ENCODE measurements around the gene SH2D1B. TPM values are rescaled to one million over a fixed set of nuclear protein-coding genes. Genes with fewer than 3 reads are reported as not detected.

Gene SH2D1B
- total and polyA plus RNA-seq, 10 of the 15 experiments (the other 5 are each of a cell fraction or from before 2014, with no cell fraction given): 0.18 TPM; not detected in 9

- CTCF ChIA-PET: no interaction called here
- RAD21 ChIA-PET (ENCODE audit: unreplicated experiment): no interaction called here
- H3K27ac ChIP-seq (ENCODE audit: control insufficient read depth, insufficient read depth): no peak overlapping the region
- no peaks in the 10 kb centered on the region for H4K20me1 ChIP-seq (ENCODE audit: control insufficient read depth, insufficient read depth)
- H3K4me1 ChIP-seq (ENCODE audit: control insufficient read depth, insufficient read depth, low read length): no peaks in the 10 kb centered on the region
- intact Hi-C loops (cut with micrococcal nuclease; ENCODE audit: unreplicated experiment) (no loop called here), in situ Hi-C loops (cut with MboI) (no loop called here)
- FAIRE-seq: no peak
- no peak overlapping the region for H3K9ac ChIP-seq (ENCODE audit: control insufficient read depth, insufficient read depth, low read length)
- no peak for ATAC-seq
- POLR2A ChIA-PET: no interaction called here
- DNase-seq (ENCODE audit: low read depth, low spot score): no peak
- no peaks in the 10 kb centered on the region for H3K9me3 ChIP-seq (replicated peaks; ENCODE audit: control insufficient read depth, insufficient read depth, low read length)
- no peak for TF ChIP-seq MYB (IDR thresholded peaks at IDR 0.05; ENCODE audit: borderline replicate concordance, low read depth, low read length)
- TF ChIP-seq KAT2A (conservative IDR thresholded peaks at IDR 0.05; ENCODE audit: control insufficient read depth, low read depth, low read length): no peak
- no peak for TF ChIP-seq SIN3A (IDR thresholded peaks at IDR 0.05; ENCODE audit: low read depth, low read length)
- TF ChIP-seq, protein P1, sequence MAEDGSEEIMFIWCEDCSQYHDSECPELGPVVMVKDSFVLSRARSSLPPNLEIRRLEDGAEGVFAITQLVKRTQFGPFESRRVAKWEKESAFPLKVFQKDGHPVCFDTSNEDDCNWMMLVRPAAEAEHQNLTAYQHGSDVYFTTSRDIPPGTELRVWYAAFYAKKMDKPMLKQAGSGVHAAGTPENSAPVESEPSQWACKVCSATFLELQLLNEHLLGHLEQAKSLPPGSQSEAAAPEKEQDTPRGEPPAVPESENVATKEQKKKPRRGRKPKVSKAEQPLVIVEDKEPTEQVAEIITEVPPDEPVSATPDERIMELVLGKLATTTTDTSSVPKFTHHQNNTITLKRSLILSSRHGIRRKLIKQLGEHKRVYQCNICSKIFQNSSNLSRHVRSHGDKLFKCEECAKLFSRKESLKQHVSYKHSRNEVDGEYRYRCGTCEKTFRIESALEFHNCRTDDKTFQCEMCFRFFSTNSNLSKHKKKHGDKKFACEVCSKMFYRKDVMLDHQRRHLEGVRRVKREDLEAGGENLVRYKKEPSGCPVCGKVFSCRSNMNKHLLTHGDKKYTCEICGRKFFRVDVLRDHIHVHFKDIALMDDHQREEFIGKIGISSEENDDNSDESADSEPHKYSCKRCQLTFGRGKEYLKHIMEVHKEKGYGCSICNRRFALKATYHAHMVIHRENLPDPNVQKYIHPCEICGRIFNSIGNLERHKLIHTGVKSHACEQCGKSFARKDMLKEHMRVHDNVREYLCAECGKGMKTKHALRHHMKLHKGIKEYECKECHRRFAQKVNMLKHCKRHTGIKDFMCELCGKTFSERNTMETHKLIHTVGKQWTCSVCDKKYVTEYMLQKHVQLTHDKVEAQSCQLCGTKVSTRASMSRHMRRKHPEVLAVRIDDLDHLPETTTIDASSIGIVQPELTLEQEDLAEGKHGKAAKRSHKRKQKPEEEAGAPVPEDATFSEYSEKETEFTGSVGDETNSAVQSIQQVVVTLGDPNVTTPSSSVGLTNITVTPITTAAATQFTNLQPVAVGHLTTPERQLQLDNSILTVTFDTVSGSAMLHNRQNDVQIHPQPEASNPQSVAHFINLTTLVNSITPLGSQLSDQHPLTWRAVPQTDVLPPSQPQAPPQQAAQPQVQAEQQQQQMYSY (CRISPR knock-in tag; IDR thresholded peaks at IDR 0.05): no peak
- no peak for TF ChIP-seq ZSCAN29 (IDR thresholded peaks at IDR 0.05)
- no peak for TF ChIP-seq JUNB (IDR thresholded peaks at IDR 0.05)
- no peak for TF ChIP-seq ETV6 (conservative IDR thresholded peaks at IDR 0.05 in 1 of 2, IDR thresholded peaks at IDR 0.05 in 1 of 2; ENCODE audit: borderline replicate concordance in 1 of 2, low read depth in 1 of 2)
- TF ChIP-seq KLF5 (IDR thresholded peaks at IDR 0.05; ENCODE audit: partially characterized antibody): no peak
- TF ChIP-seq ZBED1 (IDR thresholded peaks at IDR 0.05; ENCODE audit: borderline replicate concordance): no peak
- TF ChIP-seq CHD4 (IDR thresholded peaks at IDR 0.05): no peak
- TF ChIP-seq FOXM1 (IDR thresholded peaks at IDR 0.05; ENCODE audit: low read depth, low read length): no peak
- TF ChIP-seq, protein P2, sequence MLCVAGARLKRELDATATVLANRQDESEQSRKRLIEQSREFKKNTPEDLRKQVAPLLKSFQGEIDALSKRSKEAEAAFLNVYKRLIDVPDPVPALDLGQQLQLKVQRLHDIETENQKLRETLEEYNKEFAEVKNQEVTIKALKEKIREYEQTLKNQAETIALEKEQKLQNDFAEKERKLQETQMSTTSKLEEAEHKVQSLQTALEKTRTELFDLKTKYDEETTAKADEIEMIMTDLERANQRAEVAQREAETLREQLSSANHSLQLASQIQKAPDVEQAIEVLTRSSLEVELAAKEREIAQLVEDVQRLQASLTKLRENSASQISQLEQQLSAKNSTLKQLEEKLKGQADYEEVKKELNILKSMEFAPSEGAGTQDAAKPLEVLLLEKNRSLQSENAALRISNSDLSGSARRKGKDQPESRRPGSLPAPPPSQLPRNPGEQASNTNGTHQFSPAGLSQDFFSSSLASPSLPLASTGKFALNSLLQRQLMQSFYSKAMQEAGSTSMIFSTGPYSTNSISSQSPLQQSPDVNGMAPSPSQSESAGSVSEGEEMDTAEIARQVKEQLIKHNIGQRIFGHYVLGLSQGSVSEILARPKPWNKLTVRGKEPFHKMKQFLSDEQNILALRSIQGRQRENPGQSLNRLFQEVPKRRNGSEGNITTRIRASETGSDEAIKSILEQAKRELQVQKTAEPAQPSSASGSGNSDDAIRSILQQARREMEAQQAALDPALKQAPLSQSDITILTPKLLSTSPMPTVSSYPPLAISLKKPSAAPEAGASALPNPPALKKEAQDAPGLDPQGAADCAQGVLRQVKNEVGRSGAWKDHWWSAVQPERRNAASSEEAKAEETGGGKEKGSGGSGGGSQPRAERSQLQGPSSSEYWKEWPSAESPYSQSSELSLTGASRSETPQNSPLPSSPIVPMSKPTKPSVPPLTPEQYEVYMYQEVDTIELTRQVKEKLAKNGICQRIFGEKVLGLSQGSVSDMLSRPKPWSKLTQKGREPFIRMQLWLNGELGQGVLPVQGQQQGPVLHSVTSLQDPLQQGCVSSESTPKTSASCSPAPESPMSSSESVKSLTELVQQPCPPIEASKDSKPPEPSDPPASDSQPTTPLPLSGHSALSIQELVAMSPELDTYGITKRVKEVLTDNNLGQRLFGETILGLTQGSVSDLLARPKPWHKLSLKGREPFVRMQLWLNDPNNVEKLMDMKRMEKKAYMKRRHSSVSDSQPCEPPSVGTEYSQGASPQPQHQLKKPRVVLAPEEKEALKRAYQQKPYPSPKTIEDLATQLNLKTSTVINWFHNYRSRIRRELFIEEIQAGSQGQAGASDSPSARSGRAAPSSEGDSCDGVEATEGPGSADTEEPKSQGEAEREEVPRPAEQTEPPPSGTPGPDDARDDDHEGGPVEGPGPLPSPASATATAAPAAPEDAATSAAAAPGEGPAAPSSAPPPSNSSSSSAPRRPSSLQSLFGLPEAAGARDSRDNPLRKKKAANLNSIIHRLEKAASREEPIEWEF (IDR thresholded peaks at IDR 0.05; ENCODE audit: insufficient replicate concordance, low read depth, low read length): no peak
- no peak for TF ChIP-seq JUND (IDR thresholded peaks at IDR 0.05; ENCODE audit: low read depth, low read length)
- no peak for TF ChIP-seq POLR2A (IDR thresholded peaks at IDR 0.05; ENCODE audit: low read depth, low read length)
- no peak for TF ChIP-seq WRNIP1 (IDR thresholded peaks at IDR 0.05; ENCODE audit: borderline replicate concordance, low read depth, low read length)
- SMC1A ChIA-PET (ENCODE audit: uncharacterized antibody, unreplicated experiment): no interaction called here
- no TSS peak for BruUV-seq (replicated peaks)
- 16% methylated on average over 9 of the region's 9 CpGs for WGBS (ENCODE audit: insufficient coverage, insufficient replicate concordance, low lambda C conversion rate, missing lambda C conversion rate)
- no peak overlapping the region for H3K4me3 ChIP-seq
- no peak overlapping the region for H2AFZ ChIP-seq (ENCODE audit: control insufficient read depth, low read depth, low read length)
- no peaks in the 10 kb centered on the region for H3K79me2 ChIP-seq (ENCODE audit: control insufficient read depth, insufficient read depth, low read length)
- no peak overlapping the region for H3K4me2 ChIP-seq (ENCODE audit: control insufficient read depth, insufficient read depth)
- H3K27me3 ChIP-seq (replicated peaks in 1 of 2; ENCODE audit: control insufficient read depth in 2 of 2, insufficient read depth in 2 of 2, low read length in 1 of 2): peaks cover 0 to 2% of the 10 kb centered on the region in 2 experiments; a peak in 3 of 4 replicates
- H3K36me3 ChIP-seq (ENCODE audit: control insufficient read depth in 2 of 2, insufficient read depth in 2 of 2, low read length in 1 of 2): no peaks in the 10 kb centered on the region
These were observed 58.9 kb downstream of the SH2D1B start for GRCh38 chr1:162353078-162353477.
